ENCODE measurements around the gene MBP. TPM values are rescaled to one million over a fixed set of nuclear protein-coding genes. Genes with fewer than 3 reads are reported as not detected.

MBP gene
- total RNA-seq, 1 donor from 2014 or later: 2.0 TPM

DNA sequence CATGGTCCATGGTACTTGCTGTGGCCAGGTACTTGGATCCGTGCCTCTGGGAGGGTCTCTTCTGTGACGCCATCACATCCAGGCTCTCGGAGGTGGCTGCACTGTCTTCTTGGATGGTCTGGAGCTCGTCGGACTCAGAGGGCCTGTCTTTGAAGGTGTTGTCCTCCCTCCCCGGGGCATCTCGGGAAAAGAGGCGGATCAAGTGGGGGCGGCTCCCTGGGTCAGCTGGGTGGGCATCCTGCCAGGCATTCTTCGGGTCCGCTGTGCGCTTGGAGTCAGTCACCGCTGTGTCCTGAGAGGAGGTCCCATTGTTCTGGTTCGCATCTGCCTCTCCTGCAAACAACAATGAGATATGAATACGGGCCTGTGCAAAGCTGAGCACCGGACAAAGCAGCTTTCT lies 115.6 kb downstream of the MBP start:
- Mint-ChIP-seq H3K27ac (ENCODE audit: unreplicated experiment) (no peak overlapping the region), H3K36me3 (ENCODE audit: low read depth) (no peaks in the 10 kb centered on the region), H3K9me3 (peaks cover 12% of the 10 kb centered on the region), H3K4me3 (no peak overlapping the region), H3K27me3 (ENCODE audit: low read depth) (no peaks in the 10 kb centered on the region), H3K4me1 (peaks cover 57% of the 10 kb centered on the region)
- TF ChIP-seq, protein P1, sequence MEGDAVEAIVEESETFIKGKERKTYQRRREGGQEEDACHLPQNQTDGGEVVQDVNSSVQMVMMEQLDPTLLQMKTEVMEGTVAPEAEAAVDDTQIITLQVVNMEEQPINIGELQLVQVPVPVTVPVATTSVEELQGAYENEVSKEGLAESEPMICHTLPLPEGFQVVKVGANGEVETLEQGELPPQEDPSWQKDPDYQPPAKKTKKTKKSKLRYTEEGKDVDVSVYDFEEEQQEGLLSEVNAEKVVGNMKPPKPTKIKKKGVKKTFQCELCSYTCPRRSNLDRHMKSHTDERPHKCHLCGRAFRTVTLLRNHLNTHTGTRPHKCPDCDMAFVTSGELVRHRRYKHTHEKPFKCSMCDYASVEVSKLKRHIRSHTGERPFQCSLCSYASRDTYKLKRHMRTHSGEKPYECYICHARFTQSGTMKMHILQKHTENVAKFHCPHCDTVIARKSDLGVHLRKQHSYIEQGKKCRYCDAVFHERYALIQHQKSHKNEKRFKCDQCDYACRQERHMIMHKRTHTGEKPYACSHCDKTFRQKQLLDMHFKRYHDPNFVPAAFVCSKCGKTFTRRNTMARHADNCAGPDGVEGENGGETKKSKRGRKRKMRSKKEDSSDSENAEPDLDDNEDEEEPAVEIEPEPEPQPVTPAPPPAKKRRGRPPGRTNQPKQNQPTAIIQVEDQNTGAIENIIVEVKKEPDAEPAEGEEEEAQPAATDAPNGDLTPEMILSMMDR (conservative IDR thresholded peaks at IDR 0.05): no peak
- no peak for DNase-seq (ENCODE audit: low read depth, low spot score)

DNA sequence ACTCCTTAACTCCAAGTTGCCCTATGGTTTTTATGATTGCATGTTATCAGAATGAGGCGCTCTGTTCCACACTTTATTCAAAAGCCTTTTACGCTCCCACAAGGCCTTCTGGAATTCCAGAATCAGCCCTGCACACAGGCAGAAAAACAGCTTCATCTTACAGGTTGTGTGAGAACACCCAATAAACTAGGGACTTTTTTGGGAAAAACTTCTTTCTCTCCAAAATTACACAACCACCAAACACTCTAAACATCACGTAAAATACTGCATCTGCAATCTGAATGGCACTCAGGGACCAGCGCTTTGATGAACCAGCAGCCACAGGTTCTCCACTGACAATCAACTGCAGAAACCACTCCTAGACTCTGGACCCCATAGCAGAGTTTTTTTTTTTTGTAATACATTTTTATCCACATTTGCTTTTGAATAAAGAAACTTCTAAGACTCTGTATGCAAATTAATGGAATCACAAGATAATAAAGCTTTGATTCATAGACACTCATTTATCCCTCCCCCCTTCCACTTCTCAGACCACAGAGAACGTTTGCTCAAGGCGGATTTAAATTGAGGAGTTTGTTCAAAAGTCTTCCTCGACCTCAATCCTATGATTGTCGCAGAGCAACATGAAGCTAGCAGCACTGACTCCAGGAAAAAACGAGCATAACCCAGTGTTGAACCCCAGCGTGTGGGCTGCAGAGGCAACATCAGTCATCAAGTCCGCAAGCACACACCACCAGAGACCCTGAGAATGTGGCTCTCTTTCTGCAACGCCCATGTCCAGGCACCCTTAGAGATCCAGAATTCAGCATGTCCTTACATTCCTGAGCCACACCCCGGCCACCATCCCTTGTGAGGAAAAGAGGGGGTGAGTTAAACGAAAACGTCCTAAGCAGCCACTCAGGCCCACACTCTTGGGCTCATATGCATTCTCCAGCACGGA lies 116.5 kb downstream of the MBP start:
- peaks cover 59% of the 10 kb centered on the region for H3K4me1 Mint-ChIP-seq
- H3K9me3 Mint-ChIP-seq: peaks cover 12% of the 10 kb centered on the region
- TF ChIP-seq, protein P1 (conservative IDR thresholded peaks at IDR 0.05): no peak
- DNase-seq (ENCODE audit: low read depth, low spot score): no peak
- no peaks in the 10 kb centered on the region for H3K27me3 Mint-ChIP-seq (ENCODE audit: low read depth)
- no peak overlapping the region for H3K27ac Mint-ChIP-seq (ENCODE audit: unreplicated experiment)
- no peak overlapping the region for H3K4me3 Mint-ChIP-seq
- H3K36me3 Mint-ChIP-seq (ENCODE audit: low read depth): no peaks in the 10 kb centered on the region

DNA sequence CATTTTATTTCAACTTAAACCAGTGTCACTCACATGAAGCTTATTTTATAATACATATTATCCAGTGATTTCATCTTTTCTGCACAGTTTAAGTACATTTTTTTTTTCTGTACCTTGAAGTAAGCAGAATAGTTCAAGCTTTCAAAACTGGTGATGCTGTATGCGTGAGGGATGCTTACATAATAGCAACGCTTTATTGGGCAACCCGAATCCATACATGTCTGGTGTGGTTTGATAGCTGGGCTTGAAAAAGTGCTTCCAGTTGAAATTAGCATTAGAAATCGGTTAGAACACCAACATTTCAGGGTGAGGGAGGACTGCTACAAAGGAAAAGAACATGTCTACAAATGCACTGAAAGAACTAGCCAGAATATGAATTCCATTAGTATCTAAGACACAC lies 117.4 kb downstream of the MBP start:
- TF ChIP-seq, protein P1 (conservative IDR thresholded peaks at IDR 0.05): no peak
- Mint-ChIP-seq H3K36me3 (ENCODE audit: low read depth) (no peaks in the 10 kb centered on the region), H3K27me3 (ENCODE audit: low read depth) (no peaks in the 10 kb centered on the region), H3K4me1 (peaks cover 62% of the 10 kb centered on the region), H3K4me3 (no peak overlapping the region), H3K27ac (ENCODE audit: unreplicated experiment) (peak overlapping the region; percentile 55), H3K9me3 (peaks cover 12% of the 10 kb centered on the region)
- DNase-seq (ENCODE audit: low read depth, low spot score): no peak

DNA sequence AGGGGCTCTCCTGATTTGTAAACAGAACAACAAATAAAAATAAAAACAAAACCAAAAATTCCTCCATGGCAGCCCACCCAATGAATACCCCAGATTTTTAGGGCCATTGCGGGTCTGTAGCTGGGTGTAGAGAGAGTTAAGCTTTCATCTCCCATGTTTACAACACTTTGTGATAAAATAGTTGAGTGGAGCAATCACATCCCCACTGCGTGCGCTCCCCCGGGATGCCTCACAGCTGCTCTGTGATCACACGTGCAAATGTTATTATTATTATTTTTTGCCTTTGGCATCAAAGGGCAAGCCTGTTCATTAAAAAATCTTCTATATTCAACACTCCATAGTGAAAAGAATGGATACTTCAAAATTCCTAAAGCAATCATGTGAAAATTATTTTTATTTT lies 118.0 kb downstream of the MBP start:
- Mint-ChIP-seq H3K9me3 (peaks cover 12% of the 10 kb centered on the region), H3K36me3 (ENCODE audit: low read depth) (no peaks in the 10 kb centered on the region), H3K27me3 (ENCODE audit: low read depth) (no peaks in the 10 kb centered on the region), H3K4me3 (no peak overlapping the region), H3K4me1 (peaks cover 67% of the 10 kb centered on the region), H3K27ac (ENCODE audit: unreplicated experiment) (no peak overlapping the region)
- no peak for DNase-seq (ENCODE audit: low read depth, low spot score)
- TF ChIP-seq, protein P1 (conservative IDR thresholded peaks at IDR 0.05): no peak

DNA sequence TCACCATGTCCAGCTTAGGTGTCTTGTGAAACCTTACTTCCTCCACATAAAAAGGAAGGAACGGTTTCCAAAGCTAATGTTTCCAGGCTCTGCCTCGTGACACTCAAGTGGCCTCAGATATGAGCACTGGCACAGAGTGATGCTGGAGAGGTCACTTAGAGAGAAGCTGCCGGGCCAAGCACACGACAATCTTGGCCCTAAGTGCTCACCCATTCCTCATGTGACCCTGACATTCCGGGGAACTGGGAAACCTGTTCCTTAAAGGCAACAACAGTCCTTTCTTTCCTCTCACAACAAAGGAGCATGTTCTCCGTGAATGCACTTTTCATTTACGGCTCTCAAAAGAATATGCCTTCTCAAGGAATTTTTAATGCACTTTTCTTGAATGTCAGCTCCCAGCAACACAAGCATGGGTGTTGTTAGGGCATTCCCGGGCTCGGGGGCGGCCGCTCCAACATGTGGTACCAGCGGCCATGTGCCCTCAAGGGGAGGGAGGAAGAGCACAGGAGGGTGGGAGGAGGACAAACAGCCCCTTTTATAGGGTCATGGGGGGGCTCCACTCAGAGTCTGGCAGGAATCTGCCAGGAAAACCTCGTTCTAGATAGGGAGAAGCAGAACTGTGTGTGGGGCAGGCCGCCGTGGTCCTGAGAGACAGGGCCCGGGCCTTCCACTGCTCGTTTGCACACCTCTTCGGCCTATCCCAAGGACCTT lies 118.6 kb downstream of the MBP start:
- no peak for DNase-seq (ENCODE audit: low read depth, low spot score)
- no peaks in the 10 kb centered on the region for H3K36me3 Mint-ChIP-seq (ENCODE audit: low read depth)
- peaks cover 67% of the 10 kb centered on the region for H3K4me1 Mint-ChIP-seq
- H3K27ac Mint-ChIP-seq (ENCODE audit: unreplicated experiment): peak overlapping the region; percentile 87
- H3K4me3 Mint-ChIP-seq: no peak overlapping the region
- TF ChIP-seq, protein P1 (conservative IDR thresholded peaks at IDR 0.05): no peak
- H3K27me3 Mint-ChIP-seq (ENCODE audit: low read depth): no peaks in the 10 kb centered on the region
- peaks cover 8% of the 10 kb centered on the region for H3K9me3 Mint-ChIP-seq
